H9 (cell line): Measurements from ENCODE around the gene TNFRSF1B. TPM values are rescaled to one million over a fixed set of nuclear protein-coding genes. Genes with fewer than 3 reads are reported as not detected.

Experiments used
- DNase-seq: peaks from one replicate; pipeline ENCODE4 v3.0.0-alpha.2; 2017
- H2AFZ ChIP-seq: one replicate; pipeline ENCODE4 v1.6.1; 2013; ENCODE audit warnings: mild to moderate bottlenecking, low read length, control low read depth, moderate library complexity
- H2AK5ac ChIP-seq: 2 replicates; pipeline ENCODE4 v1.6.1; 2013; ENCODE audit warnings: low read length, control low read depth, mixed read lengths; ENCODE audit not compliant: insufficient read length
- H2BK120ac ChIP-seq: one replicate; pipeline ENCODE4 v1.6.1; 2013; ENCODE audit warnings: low read depth, mild to moderate bottlenecking, low read length, control low read depth, inconsistent platforms; ENCODE audit not compliant: poor library complexity, severe bottlenecking
- H2BK12ac ChIP-seq: 2 replicates; pipeline ENCODE4 v1.6.1; 2013; ENCODE audit warnings: low read length, control low read depth, mixed read lengths, low read depth; ENCODE audit not compliant: insufficient read length
- H2BK15ac ChIP-seq: 2 replicates; pipeline ENCODE4 v1.6.1; 2013; ENCODE audit warnings: low read depth, low read length, control low read depth
- H2BK20ac ChIP-seq: one replicate; pipeline ENCODE4 v1.6.1; 2013; ENCODE audit warnings: low read depth, mild to moderate bottlenecking, low read length, control low read depth, inconsistent platforms; ENCODE audit not compliant: poor library complexity, severe bottlenecking
- H2BK5ac ChIP-seq: 2 replicates; pipeline ENCODE4 v1.6.1; 2013; ENCODE audit warnings: low read length, control low read depth, mixed read lengths; ENCODE audit not compliant: insufficient read length
- H3K14ac ChIP-seq: 2 replicates; pipeline ENCODE4 v1.6.1; 2013; ENCODE audit warnings: low read length, control low read depth; ENCODE audit not compliant: insufficient read depth
- H3K18ac ChIP-seq: 2 replicates; pipeline ENCODE4 v1.6.1; 2013; ENCODE audit warnings: low read depth, mild to moderate bottlenecking, mixed read lengths, low read length, control low read depth; ENCODE audit not compliant: insufficient read length
- H3K23ac ChIP-seq: 2 replicates; pipeline ENCODE4 v1.6.1; 2013; ENCODE audit warnings: low read length, control low read depth, mixed read lengths, low read depth; ENCODE audit not compliant: insufficient read length
- H3K23me2 ChIP-seq: 2 replicates; pipeline ENCODE4 v1.6.1; 2013; ENCODE audit warnings: low read depth, mild to moderate bottlenecking, mixed read lengths, low read length, control low read depth; ENCODE audit not compliant: insufficient read length, poor library complexity, severe bottlenecking
- H3K27ac ChIP-seq: 2 replicates; pipeline ENCODE4 v1.5.1; 2013; ENCODE audit warnings: low read length, control low read depth, mixed read lengths, low read depth; ENCODE audit not compliant: insufficient read length
- H3K27me3 ChIP-seq: 2 replicates; pipeline ENCODE4 v1.6.1; 2013; ENCODE audit warnings: low read length, control low read depth, inconsistent platforms; ENCODE audit not compliant: insufficient read depth
- H3K4ac ChIP-seq: 2 replicates; pipeline ENCODE4 v1.6.1; 2013; ENCODE audit warnings: low read depth, mild to moderate bottlenecking, control low read depth, inconsistent platforms, low read length, moderate library complexity
- H3K4me1 ChIP-seq: 2 replicates; pipeline ENCODE4 v1.6.1; 2013; ENCODE audit warnings: low read length, control low read depth, inconsistent platforms; ENCODE audit not compliant: insufficient read depth
- H3K4me2 ChIP-seq: 2 replicates; pipeline ENCODE4 v1.6.1; 2013; ENCODE audit warnings: low read length, control low read depth, mixed read lengths; ENCODE audit not compliant: insufficient read length, insufficient read depth
- H3K56ac ChIP-seq: 2 replicates; pipeline ENCODE4 v1.6.1; 2013; ENCODE audit warnings: low read depth, mild to moderate bottlenecking, mixed read lengths, low read length, control low read depth; ENCODE audit not compliant: insufficient read length
- H3K79me1 ChIP-seq: 2 replicates; pipeline ENCODE4 v1.6.1; 2013; ENCODE audit warnings: low read depth, mild to moderate bottlenecking, moderate library complexity, low read length, control low read depth, inconsistent platforms; ENCODE audit not compliant: insufficient read depth, poor library complexity, severe bottlenecking
- H3K79me2 ChIP-seq: 2 replicates; pipeline ENCODE4 v1.6.1; 2013; ENCODE audit warnings: low read length, control low read depth, inconsistent platforms; ENCODE audit not compliant: insufficient read depth
- H3K9ac ChIP-seq: 2 replicates; pipeline ENCODE4 v1.6.1; 2013; ENCODE audit warnings: low read length, control low read depth, mixed read lengths; ENCODE audit not compliant: insufficient read length; ENCODE audit errors: extremely low read depth
- H3K9me3 ChIP-seq: one replicate; pipeline ENCODE4 v1.6.1; 2013; ENCODE audit warnings: low read depth, low read length, inconsistent platforms; ENCODE audit not compliant: control insufficient read depth
- H3T11ph ChIP-seq: one replicate; pipeline ENCODE4 v1.6.1; 2013; ENCODE audit warnings: mild to moderate bottlenecking, low read length, control low read depth, inconsistent platforms
- H4K20me1 ChIP-seq: one replicate; pipeline ENCODE4 v1.6.1; 2013; ENCODE audit not compliant: control insufficient read depth, insufficient read length, insufficient read depth
- H4K5ac ChIP-seq: 2 replicates; pipeline ENCODE4 v1.6.1; 2013; ENCODE audit warnings: low read depth, mild to moderate bottlenecking, mixed read lengths, low read length, control low read depth; ENCODE audit not compliant: insufficient read length
- H4K8ac ChIP-seq: replicated peaks from 2 replicates; pipeline ENCODE4 v1.6.1; 2013; ENCODE audit warnings: low read length, control low read depth, mixed read lengths, low read depth; ENCODE audit not compliant: insufficient read length
- H4K91ac ChIP-seq: 2 replicates; pipeline ENCODE4 v1.6.1; 2013; ENCODE audit warnings: low read depth, mild to moderate bottlenecking, moderate library complexity, mixed read lengths, low read length, control low read depth; ENCODE audit not compliant: insufficient read length
- H3K27ac Mint-ChIP-seq, 3 experiments: 2 replicates in 2 of 3; 3 replicates in 1 of 3; pipeline ENCODE4 v1.8.0; 2020 to 2021; ENCODE audit warnings: mixed read lengths in 3 of 3, mild to moderate bottlenecking in 1 of 3, moderate library complexity in 1 of 3
- H3K27me3 Mint-ChIP-seq: 2 replicates; pipeline ENCODE4 v1.8.0; 2021; ENCODE audit warnings: low read depth, mild to moderate bottlenecking, moderate library complexity, mixed read lengths
- H3K36me3 Mint-ChIP-seq, 3 experiments: 2 replicates in 2 of 3; 3 replicates in 1 of 3; pipeline ENCODE4 v1.8.0; 2020 to 2021; ENCODE audit warnings: low read depth in 3 of 3, mixed read lengths in 3 of 3; ENCODE audit not compliant: insufficient read depth in 1 of 3
- H3K4me1 Mint-ChIP-seq, 2 experiments: 2 replicates each; pipeline ENCODE4 v1.8.0; 2020; ENCODE audit warnings: mixed read lengths in 2 of 2
- H3K4me3 Mint-ChIP-seq, 2 experiments: 2 replicates in 1 of 2; 3 replicates in 1 of 2; pipeline ENCODE4 v1.8.0; 2020 to 2021; ENCODE audit warnings: mild to moderate bottlenecking in 2 of 2, mixed read lengths in 2 of 2, moderate library complexity in 1 of 2
- H3K9me3 Mint-ChIP-seq, 2 experiments: 2 replicates in 1 of 2; 3 replicates in 1 of 2; pipeline ENCODE4 v1.8.0; 2020; ENCODE audit warnings: mild to moderate bottlenecking in 2 of 2, mixed read lengths in 2 of 2, moderate library complexity in 1 of 2
- WGBS: extraction: QIAGEN DNeasy Blood & Tissue Kit; methylation state at CpG from one replicate; pipeline ENCODE4 v1.1.7; 2013; ENCODE audit warnings: missing lambda C conversion rate, low lambda C conversion rate, mixed read lengths; ENCODE audit not compliant: insufficient read length; ENCODE audit errors: extremely low coverage; 5-methylcytosine and 5-hydroxymethylcytosine counted together
- total RNA-seq: library from RNA; stranded (reverse); gene quantifications from 2 replicates; pipeline ENCODE4 v1.2.1, GENCODE V29; 2021
- TF ChIP-seq, protein P1 (sequence below): fragments of 200-600 bp; sonication (generic); conservative IDR thresholded peaks from 3 replicates; pipeline ENCODE4 v1.8.0; 2021; ENCODE audit warnings: antibody characterized with exemption, mild to moderate bottlenecking

TNFRSF1B gene
- total RNA-seq, 1 experiment from 2014 or later: 0.57 TPM

DNA sequence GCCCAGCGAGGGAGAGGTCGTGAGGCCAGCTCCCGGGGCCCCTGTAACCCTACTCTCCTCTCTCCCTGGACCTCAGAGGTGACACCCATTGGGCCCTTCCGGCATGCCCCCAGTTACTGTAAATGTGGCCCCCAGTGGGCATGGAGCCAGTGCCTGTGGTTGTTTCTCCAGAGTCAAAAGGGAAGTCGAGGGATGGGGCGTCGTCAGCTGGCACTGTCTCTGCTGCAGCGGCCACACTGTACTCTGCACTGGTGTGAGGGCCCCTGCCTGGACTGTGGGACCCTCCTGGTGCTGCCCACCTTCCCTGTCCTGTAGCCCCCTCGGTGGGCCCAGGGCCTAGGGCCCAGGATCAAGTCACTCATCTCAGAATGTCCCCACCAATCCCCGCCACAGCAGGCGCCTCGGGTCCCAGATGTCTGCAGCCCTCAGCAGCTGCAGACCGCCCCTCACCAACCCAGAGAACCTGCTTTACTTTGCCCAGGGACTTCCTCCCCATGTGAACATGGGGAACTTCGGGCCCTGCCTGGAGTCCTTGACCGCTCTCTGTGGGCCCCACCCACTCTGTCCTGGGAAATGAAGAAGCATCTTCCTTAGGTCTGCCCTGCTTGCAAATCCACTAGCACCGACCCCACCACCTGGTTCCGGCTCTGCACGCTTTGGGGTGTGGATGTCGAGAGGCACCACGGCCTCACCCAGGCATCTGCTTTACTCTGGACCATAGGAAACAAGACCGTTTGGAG is 23.7 kb upstream of the TNFRSF1B start:
- no peaks in the 10 kb centered on the region for H3K9me3 Mint-ChIP-seq
- no peak overlapping the region for H2AFZ ChIP-seq
- peak overlapping the region in 2 of 3 experiments; percentile 13 to 81; a peak in 2 of 7 replicates for H3K27ac Mint-ChIP-seq

More for the DNA sequence above, 23.7 kb upstream of the TNFRSF1B start:
- Mint-ChIP-seq H3K27me3 (peaks cover 3% of the 10 kb centered on the region), H3K36me3 (no peaks in the 10 kb centered on the region; a peak in 1 of 7 replicates), H3K4me1 (peaks cover 9 to 23% of the 10 kb centered on the region in 2 experiments), H3K4me3 (no peak overlapping the region)
- no peak overlapping the region for H3K4me2 ChIP-seq
- no peaks in the 10 kb centered on the region for H3K27me3 ChIP-seq
- H4K91ac ChIP-seq: no peak overlapping the region
- WGBS: no CpG with 5 or more reads among the region's 21 CpGs
- H3K9me3 ChIP-seq: no peaks in the 10 kb centered on the region
- H3K4me1 ChIP-seq: no peaks in the 10 kb centered on the region
- no peaks in the 10 kb centered on the region for H3K79me2 ChIP-seq
- H3K4ac ChIP-seq: no peak overlapping the region
- no peaks in the 10 kb centered on the region for H3K23me2 ChIP-seq
- no peaks in the 10 kb centered on the region for H4K20me1 ChIP-seq
- no peak overlapping the region for H3K9ac ChIP-seq
- H4K5ac ChIP-seq: no peak overlapping the region
- no peak overlapping the region for H3K18ac ChIP-seq
- H3T11ph ChIP-seq: no peak overlapping the region
- H2BK120ac ChIP-seq: no peak overlapping the region
- H3K14ac ChIP-seq: no peak overlapping the region
- TF ChIP-seq, protein P1, sequence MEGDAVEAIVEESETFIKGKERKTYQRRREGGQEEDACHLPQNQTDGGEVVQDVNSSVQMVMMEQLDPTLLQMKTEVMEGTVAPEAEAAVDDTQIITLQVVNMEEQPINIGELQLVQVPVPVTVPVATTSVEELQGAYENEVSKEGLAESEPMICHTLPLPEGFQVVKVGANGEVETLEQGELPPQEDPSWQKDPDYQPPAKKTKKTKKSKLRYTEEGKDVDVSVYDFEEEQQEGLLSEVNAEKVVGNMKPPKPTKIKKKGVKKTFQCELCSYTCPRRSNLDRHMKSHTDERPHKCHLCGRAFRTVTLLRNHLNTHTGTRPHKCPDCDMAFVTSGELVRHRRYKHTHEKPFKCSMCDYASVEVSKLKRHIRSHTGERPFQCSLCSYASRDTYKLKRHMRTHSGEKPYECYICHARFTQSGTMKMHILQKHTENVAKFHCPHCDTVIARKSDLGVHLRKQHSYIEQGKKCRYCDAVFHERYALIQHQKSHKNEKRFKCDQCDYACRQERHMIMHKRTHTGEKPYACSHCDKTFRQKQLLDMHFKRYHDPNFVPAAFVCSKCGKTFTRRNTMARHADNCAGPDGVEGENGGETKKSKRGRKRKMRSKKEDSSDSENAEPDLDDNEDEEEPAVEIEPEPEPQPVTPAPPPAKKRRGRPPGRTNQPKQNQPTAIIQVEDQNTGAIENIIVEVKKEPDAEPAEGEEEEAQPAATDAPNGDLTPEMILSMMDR: no peak
- no peaks in the 10 kb centered on the region for H3K79me1 ChIP-seq
- no peak overlapping the region for H3K56ac ChIP-seq
- no peak overlapping the region for H2BK15ac ChIP-seq
- no peak overlapping the region for H2AK5ac ChIP-seq
- H3K23ac ChIP-seq: no peak overlapping the region
- H2BK5ac ChIP-seq: no peak overlapping the region
- H3K27ac ChIP-seq: no peak overlapping the region
- DNase-seq: no peak
- H2BK12ac ChIP-seq: no peak overlapping the region
- H2BK20ac ChIP-seq: no peak overlapping the region
- H4K8ac ChIP-seq: no peak overlapping the region
